Lower lobe of right lung (tissue), 2 donors: ENCODE data around the gene SULT6B1. TPM values are rescaled to one million over a fixed set of nuclear protein-coding genes. Genes with fewer than 3 reads are reported as not detected.

Source experiments
- ATAC-seq, 2 donors: fragments of 200-7000 bp; cut with Tn5 transposase; one replicate each; pipeline ENCODE4 v1.9.1; 2020 to 2022; ENCODE audit warnings: mild to moderate bottlenecking in 2 of 2, moderate library complexity in 2 of 2
- DNase-seq: peaks from one replicate; pipeline ENCODE4 v3.0.0-alpha.2; 2020
- H3K27ac ChIP-seq: fragments of 200-600 bp; one replicate; pipeline ENCODE4 v1.8.0; 2022
- H3K27me3 ChIP-seq: fragments of 200-600 bp; one replicate; pipeline ENCODE4 v1.8.0; 2022; ENCODE audit warnings: low read depth
- H3K36me3 ChIP-seq: fragments of 200-600 bp; one replicate; pipeline ENCODE4 v1.8.0; 2022; ENCODE audit warnings: mild to moderate bottlenecking
- H3K4me1 ChIP-seq: fragments of 200-600 bp; one replicate; pipeline ENCODE4 v1.8.0; 2022
- H3K4me3 ChIP-seq: fragments of 200-600 bp; one replicate; pipeline ENCODE4 v1.8.0; 2022; ENCODE audit warnings: mild to moderate bottlenecking
- H3K9me3 ChIP-seq: fragments of 200-600 bp; one replicate; pipeline ENCODE4 v1.8.0; 2022
- intact Hi-C: fragments of 100-400 bp; cut with DNase I; formaldehyde crosslinking; loops from one replicate; pipeline ENCODE4 v1.11.0; 2022
- total RNA-seq: library from RNA; stranded (reverse); fragmentation: NEBNext Ultra II Directional; extraction: Animal tissue kit (Norgen Biotek cat#: 25700); gene quantifications from one replicate; pipeline ENCODE4 v1.2.1, GENCODE V29; 2021
- TF ChIP-seq, protein P1 (sequence below): fragments of 200-600 bp; IDR thresholded peaks from one replicate; pipeline ENCODE4 v1.8.0; 2022; ENCODE audit warnings: antibody characterized with exemption, mild to moderate bottlenecking
- donor health status: DM: no; HTN: yes; CAD: no; lungs with severe emphysema.

Gene SULT6B1
- total RNA-seq, 1 donor from 2014 or later, result not detected

DNA sequence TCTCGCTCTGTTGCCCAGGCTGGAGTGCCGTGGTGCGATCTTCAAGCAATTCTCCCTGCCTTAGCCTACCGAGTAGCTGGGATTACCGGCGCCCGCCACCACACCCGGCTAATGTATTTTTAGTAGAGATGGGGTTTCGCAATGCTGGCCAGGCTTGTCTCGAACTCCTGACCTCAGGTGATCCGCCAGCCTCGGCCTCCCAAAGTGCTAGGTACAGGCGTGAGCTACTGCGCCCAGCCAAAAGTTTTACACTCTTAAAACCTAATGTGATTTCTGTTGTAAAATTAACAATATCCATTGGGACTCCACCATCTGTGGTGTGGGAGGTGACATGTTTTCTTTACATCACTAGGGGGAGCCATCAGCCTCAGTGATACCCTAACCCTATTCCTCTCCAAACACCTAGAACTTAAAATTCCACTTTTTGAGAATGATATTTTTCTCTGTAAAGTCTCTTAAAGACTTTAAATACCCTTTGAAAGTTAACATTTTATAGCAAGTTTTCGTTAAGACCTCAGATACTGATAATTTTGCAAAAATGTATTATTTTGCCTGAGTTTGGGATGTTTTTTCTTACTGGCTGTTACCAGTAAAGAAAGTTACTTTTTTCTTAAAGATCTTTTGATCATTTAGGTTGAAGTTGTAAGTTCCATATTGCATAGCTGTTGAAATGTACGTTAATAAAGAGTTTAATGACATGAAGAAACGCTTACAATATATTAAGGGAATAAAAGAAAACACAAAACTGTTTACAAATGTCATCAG, 20.1 kb downstream of the SULT6B1 start:
- intact Hi-C loops, result no loop called here
- ATAC-seq (peak; percentile 73 to 83), DNase-seq (no peak)
- H3K27me3 ChIP-seq, result no peaks in the 10 kb centered on the region
- H3K4me3 ChIP-seq, result no peak overlapping the region
- TF ChIP-seq, protein P1, sequence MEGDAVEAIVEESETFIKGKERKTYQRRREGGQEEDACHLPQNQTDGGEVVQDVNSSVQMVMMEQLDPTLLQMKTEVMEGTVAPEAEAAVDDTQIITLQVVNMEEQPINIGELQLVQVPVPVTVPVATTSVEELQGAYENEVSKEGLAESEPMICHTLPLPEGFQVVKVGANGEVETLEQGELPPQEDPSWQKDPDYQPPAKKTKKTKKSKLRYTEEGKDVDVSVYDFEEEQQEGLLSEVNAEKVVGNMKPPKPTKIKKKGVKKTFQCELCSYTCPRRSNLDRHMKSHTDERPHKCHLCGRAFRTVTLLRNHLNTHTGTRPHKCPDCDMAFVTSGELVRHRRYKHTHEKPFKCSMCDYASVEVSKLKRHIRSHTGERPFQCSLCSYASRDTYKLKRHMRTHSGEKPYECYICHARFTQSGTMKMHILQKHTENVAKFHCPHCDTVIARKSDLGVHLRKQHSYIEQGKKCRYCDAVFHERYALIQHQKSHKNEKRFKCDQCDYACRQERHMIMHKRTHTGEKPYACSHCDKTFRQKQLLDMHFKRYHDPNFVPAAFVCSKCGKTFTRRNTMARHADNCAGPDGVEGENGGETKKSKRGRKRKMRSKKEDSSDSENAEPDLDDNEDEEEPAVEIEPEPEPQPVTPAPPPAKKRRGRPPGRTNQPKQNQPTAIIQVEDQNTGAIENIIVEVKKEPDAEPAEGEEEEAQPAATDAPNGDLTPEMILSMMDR, result peak; percentile 66
- no peak overlapping the region for H3K27ac ChIP-seq
- H3K36me3 ChIP-seq, result no peaks in the 10 kb centered on the region
- H3K9me3 ChIP-seq, result no peaks in the 10 kb centered on the region
- H3K4me1 ChIP-seq, result no peaks in the 10 kb centered on the region

DNA sequence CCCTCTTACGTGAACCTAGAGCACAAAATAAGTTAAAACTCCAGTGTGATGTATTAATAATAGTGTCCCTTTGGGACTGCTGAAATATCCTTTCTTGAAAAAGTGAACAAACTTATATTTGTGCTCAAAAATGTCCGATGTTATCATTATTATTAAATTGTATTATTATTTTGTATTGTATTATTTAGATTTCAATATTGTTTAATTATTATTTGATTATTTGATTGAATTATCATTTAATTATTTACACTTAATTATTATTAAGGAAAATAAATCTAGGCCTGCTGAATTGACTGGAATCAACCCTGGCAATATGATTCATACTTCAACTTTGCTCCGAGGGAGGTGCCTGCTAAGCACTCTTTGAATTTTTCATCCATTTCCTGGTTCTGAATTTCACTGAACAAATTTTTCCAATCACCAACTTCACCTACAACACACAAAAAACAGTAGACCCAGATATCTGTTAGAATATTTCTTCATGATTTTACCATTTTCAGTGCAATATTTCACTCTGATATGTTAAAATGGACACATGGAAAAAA, 20.8 kb downstream of the SULT6B1 start:
- intact Hi-C loops, result no loop called here
- ATAC-seq, result no peak
- Histone ChIP-seq H3K4me1 (no peaks in the 10 kb centered on the region), H3K27me3 (no peaks in the 10 kb centered on the region), H3K9me3 (no peaks in the 10 kb centered on the region), H3K4me3 (no peak overlapping the region), H3K27ac (no peak overlapping the region), H3K36me3 (no peaks in the 10 kb centered on the region)
- no peak for DNase-seq
- TF ChIP-seq, protein P1, result no peak

DNA sequence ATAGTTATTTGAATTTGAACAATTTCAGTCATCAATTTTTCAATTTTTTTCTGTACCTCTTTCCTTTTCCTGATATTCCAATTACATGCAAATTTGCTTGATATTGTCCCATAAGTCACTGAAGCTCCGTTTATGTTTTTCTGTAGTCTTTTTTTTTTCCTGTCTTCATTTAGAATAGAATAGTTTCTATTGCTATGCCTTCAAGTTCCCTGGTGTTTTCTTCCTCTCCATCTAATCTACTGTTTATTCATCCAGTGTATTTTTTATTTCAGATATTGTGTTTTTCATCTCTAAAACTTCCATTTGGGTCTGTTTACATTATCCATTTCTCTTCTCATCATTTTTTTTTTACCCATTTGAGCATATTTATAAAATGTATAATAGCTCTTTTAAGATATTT, 23.7 kb downstream of the SULT6B1 start:
- TF ChIP-seq, protein P1, result no peak
- ATAC-seq (no peak), DNase-seq (no peak)
- Histone ChIP-seq H3K36me3 (no peaks in the 10 kb centered on the region), H3K27ac (no peak overlapping the region), H3K4me1 (no peaks in the 10 kb centered on the region), H3K27me3 (no peaks in the 10 kb centered on the region), H3K4me3 (no peak overlapping the region), H3K9me3 (no peaks in the 10 kb centered on the region)
- intact Hi-C loops, result no loop called here

DNA sequence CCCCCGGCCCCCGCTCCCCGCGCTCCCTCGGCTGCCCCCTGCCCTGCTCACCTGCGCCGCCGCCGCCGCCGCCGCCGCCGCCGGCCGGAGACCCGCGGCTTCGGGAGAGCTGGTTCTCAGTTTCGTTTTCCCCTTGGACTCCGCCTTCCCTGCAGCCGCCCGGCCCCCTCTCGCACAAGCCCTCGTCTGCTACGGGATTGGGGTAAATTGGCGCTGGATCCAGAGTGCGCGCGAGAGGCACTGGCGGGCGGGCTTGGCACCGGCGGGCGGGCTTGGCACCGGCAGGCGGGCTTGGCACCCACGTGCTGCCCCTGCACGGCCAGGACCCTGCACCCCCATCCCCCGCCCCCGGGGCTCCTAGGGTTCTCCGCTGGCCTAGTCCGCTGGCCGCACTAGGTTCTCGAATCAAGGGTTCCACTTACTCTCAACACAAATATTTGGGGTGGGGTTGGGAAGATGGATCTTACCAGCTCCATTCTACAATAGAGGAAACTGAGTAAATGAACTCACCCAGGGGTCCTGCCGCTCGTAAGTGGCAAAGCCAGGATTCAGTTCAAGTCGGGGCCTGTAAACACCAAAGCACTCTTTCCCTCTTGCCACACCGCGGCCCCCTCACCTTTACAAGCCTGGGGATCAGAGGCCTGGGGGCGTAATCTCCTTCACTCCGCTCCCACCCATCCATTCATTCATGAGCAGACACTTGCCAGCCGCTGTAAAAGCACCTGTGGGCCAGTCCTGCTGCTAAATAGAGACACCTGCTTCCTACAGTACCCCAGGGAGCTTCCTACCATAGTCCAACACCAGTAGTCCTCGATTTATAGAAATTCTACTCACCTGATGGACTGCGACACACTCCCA, 31.4 kb downstream of the SULT6B1 start, which contains the start of gene EIF2AK2:
EIF2AK2 (minus strand) TSS at position 124 of the 858 bp plus-strand sequence. CDS start 9,174 bp downstream, outside the sequence.
- Histone ChIP-seq H3K4me1 (peaks cover 25% of the 10 kb centered on the region), H3K27ac (peak within 1 kb of the TSS; percentile 95), H3K9me3 (no peaks in the 10 kb centered on the region), H3K4me3 (peak within 1 kb of the TSS; percentile 75), H3K36me3 (peaks cover 9% of the 10 kb centered on the region), H3K27me3 (no peaks in the 10 kb centered on the region)
- TF ChIP-seq, protein P1, result no peak
- DNase-seq, result peak; percentile 91
- intact Hi-C loops, result no loop called here
- ATAC-seq, result peak; percentile 95 to 98

DNA sequence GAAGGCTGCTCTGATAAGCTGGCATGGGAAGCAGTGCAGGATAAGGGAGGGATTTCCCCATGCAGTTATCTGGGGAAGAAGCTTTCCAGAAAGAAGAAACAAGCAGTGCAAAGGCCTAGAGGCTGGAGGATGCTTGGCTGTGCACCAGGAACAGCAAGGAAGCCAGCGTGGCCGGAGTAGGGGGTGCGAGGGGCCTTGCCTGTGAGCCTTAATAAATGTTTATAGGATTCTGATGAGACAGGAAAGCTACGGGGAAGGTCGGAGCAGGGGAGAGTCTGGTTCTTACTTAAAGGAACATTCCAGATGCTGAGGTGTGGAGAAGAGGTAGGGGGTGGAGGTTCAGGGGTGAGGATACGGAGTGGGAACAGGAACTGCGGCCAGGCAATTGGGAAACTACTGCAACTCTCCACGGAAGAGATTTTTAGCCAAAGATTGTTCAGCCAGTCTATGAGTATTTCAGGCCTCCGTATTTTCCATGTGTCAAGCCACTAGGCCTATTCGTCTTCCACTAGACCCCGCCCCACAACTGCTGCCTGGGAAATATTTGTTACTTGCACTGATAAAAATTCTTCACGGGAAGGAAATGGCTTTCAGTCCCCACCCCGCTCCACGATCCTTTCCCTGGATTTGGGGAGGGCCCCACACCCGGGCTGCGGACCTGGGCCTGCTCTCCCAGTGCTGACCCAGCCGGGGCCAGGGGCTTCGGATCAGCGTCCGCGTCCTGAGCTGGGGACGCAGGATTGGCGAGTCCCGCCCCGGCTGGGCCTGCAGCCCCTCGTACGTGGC, 32.2 kb downstream of the SULT6B1 start:
- intact Hi-C loops, result no loop called here
- peak; percentile 67 to 71 for ATAC-seq
- no peaks in the 10 kb centered on the region for H3K27me3 ChIP-seq
- TF ChIP-seq, protein P1, result no peak
- H3K27ac ChIP-seq, result peak overlapping the region; percentile 95
- no peaks in the 10 kb centered on the region for H3K9me3 ChIP-seq
- H3K4me1 ChIP-seq, result peaks cover 25% of the 10 kb centered on the region
- H3K4me3 ChIP-seq, result peak overlapping the region; percentile 75
- peak; percentile 63 for DNase-seq
- peaks cover 13% of the 10 kb centered on the region for H3K36me3 ChIP-seq
